ENCODE data around the gene TRABD2B.

Gene TRABD2B

GRCh38 chr1:47745715-47746609 is 251.2 kb downstream of the TRABD2B start:
- H3K4me3 ChIP-seq (ENCODE audit: low read depth, low read length) = no peak overlapping the region
- no peak for DNase-seq (ENCODE audit: low read depth)
- no peak for TF ChIP-seq CTCF (IDR thresholded peaks at IDR 0.05; ENCODE audit: control insufficient read depth, extremely low read depth, insufficient read depth)

GRCh38 chr1:47742890-47743760 is 254.1 kb downstream of the TRABD2B start:
- no peak overlapping the region for H3K4me3 ChIP-seq (ENCODE audit: low read depth, low read length)
- no peak for TF ChIP-seq CTCF (IDR thresholded peaks at IDR 0.05; ENCODE audit: control insufficient read depth, extremely low read depth, insufficient read depth)
- no peak for DNase-seq (ENCODE audit: low read depth)

GRCh38 chr1:47738560-47739182 is 258.5 kb downstream of the TRABD2B start:
- DNase-seq (ENCODE audit: low read depth) = no peak
- TF ChIP-seq CTCF (IDR thresholded peaks at IDR 0.05; ENCODE audit: control insufficient read depth, extremely low read depth, insufficient read depth) = peak; percentile 79
- H3K4me3 ChIP-seq (ENCODE audit: low read depth, low read length) = no peak overlapping the region

GRCh38 chr1:47732489-47732888 is 264.7 kb downstream of the TRABD2B start:
- H3K4me3 ChIP-seq (ENCODE audit: low read depth, low read length) = no peak overlapping the region
- no peak for DNase-seq (ENCODE audit: low read depth)
- no peak for TF ChIP-seq CTCF (IDR thresholded peaks at IDR 0.05; ENCODE audit: control insufficient read depth, extremely low read depth, insufficient read depth)

GRCh38 chr1:47731730-47732129 is 265.5 kb downstream of the TRABD2B start:
- no peak for DNase-seq (ENCODE audit: low read depth)
- TF ChIP-seq CTCF (IDR thresholded peaks at IDR 0.05; ENCODE audit: control insufficient read depth, extremely low read depth, insufficient read depth) = no peak
- no peak overlapping the region for H3K4me3 ChIP-seq (ENCODE audit: low read depth, low read length)

- no peak for TF ChIP-seq CTCF (IDR thresholded peaks at IDR 0.05; ENCODE audit: control insufficient read depth, extremely low read depth, insufficient read depth)
- H3K4me3 ChIP-seq (ENCODE audit: low read depth, low read length) = no peak overlapping the region
- no peak for DNase-seq (ENCODE audit: low read depth)
Measured at GRCh38 chr1:47729685-47730084, 267.5 kb downstream of the TRABD2B start.
